Measurements from ENCODE around the gene SMCR8. TPM values are rescaled to one million over a fixed set of nuclear protein-coding genes. Genes with fewer than 3 reads are reported as not detected.
"Not testable (repeated sequence)": the region's sequence is repeated elsewhere in the genome, so short reads cannot be mapped to it uniquely, and the experiment has no call there.

SMCR8 gene
- total RNA-seq, 4 donors from 2014 or later = 16.7 to 25.5 (median 22.4) TPM

GRCh38 chr17:18327556-18327955, 12.5 kb downstream of the SMCR8 start:
- Histone ChIP-seq H3K4me3 (no peak overlapping the region), H3K27ac (no peak overlapping the region), H3K36me3 (peaks cover 99% of the 10 kb centered on the region), H3K27me3 (no peaks in the 10 kb centered on the region), H3K9me3 (no peaks in the 10 kb centered on the region), H3K4me1 (no peaks in the 10 kb centered on the region)
- DNase-seq (ENCODE audit: low spot score in 2 of 2) = no peak
- TF ChIP-seq EP300 (IDR thresholded peaks at IDR 0.05) (no peak), CTCF (IDR thresholded peaks at IDR 0.05) (no peak), POLR2A (IDR thresholded peaks at IDR 0.05) (no peak), POLR2AphosphoS5 (IDR thresholded peaks at IDR 0.05) (no peak)
- WGBS = 91% methylated on average over 10 of the region's 10 CpGs

- Histone ChIP-seq H3K9me3 (no peaks in the 10 kb centered on the region), H3K4me1 (no peaks in the 10 kb centered on the region), H3K4me3 (no peak overlapping the region), H3K27me3 (no peaks in the 10 kb centered on the region), H3K27ac (no peak overlapping the region), H3K36me3 (peaks cover 98% of the 10 kb centered on the region)
- no peak for DNase-seq (ENCODE audit: low spot score in 2 of 2)
- TF ChIP-seq POLR2AphosphoS5 (IDR thresholded peaks at IDR 0.05) (no peak), CTCF (IDR thresholded peaks at IDR 0.05) (no peak), POLR2A (IDR thresholded peaks at IDR 0.05) (no peak), EP300 (IDR thresholded peaks at IDR 0.05) (no peak)
- 87% methylated on average over 9 of the region's 9 CpGs for WGBS
Observed at GRCh38 chr17:18328643-18329204, 13.6 kb downstream of the SMCR8 start.

- Histone ChIP-seq H3K27ac (no peak overlapping the region), H3K9me3 (no peaks in the 10 kb centered on the region), H3K36me3 (peaks cover 98% of the 10 kb centered on the region), H3K4me1 (no peaks in the 10 kb centered on the region), H3K4me3 (no peak overlapping the region), H3K27me3 (no peaks in the 10 kb centered on the region)
- no peak for DNase-seq (ENCODE audit: low spot score in 2 of 2)
- no peak for TF ChIP-seq POLR2AphosphoS5 (IDR thresholded peaks at IDR 0.05)
- no peak for TF ChIP-seq EP300 (IDR thresholded peaks at IDR 0.05)
- no peak for TF ChIP-seq POLR2A (IDR thresholded peaks at IDR 0.05)
- TF ChIP-seq CTCF (IDR thresholded peaks at IDR 0.05) = no peak
- 87% methylated on average over 9 of the region's 9 CpGs for WGBS
Observed at GRCh38 chr17:18331879-18332278, 16.8 kb downstream of the SMCR8 start.

- DNase-seq (ENCODE audit: low spot score in 2 of 2) = no peak
- Histone ChIP-seq H3K36me3 (peaks cover 95% of the 10 kb centered on the region), H3K27me3 (no peaks in the 10 kb centered on the region), H3K27ac (no peak overlapping the region), H3K4me1 (no peaks in the 10 kb centered on the region), H3K4me3 (no peak overlapping the region), H3K9me3 (no peaks in the 10 kb centered on the region)
- WGBS = 68% methylated on average over 2 of the region's 4 CpGs
- TF ChIP-seq EP300 (IDR thresholded peaks at IDR 0.05) (no peak), CTCF (IDR thresholded peaks at IDR 0.05) (no peak), POLR2A (IDR thresholded peaks at IDR 0.05) (no peak), POLR2AphosphoS5 (IDR thresholded peaks at IDR 0.05) (no peak)
Observed at GRCh38 chr17:18332909-18333489, 17.9 kb downstream of the SMCR8 start.

- not testable (repeated sequence) for H3K4me1 ChIP-seq; DNase-seq (ENCODE audit: low spot score in 2 of 2); H3K27me3 ChIP-seq; H3K9me3 ChIP-seq; H3K27ac ChIP-seq; H3K4me3 ChIP-seq
- 99% methylated on average over 9 of the region's 25 CpGs for WGBS
- peaks cover 85% of the 10 kb centered on the region for H3K36me3 ChIP-seq
Observed at GRCh38 chr17:18338158-18338557, 23.1 kb downstream of the SMCR8 start.

- DNase-seq (ENCODE audit: low spot score in 2 of 2) = no peak
- H3K36me3 ChIP-seq = peaks cover 72% of the 10 kb centered on the region
- H3K27me3 ChIP-seq = no peaks in the 10 kb centered on the region
- H3K4me1 ChIP-seq = no peaks in the 10 kb centered on the region
- WGBS = 99% methylated on average over 12 of the region's 13 CpGs
- TF ChIP-seq CTCF (IDR thresholded peaks at IDR 0.05) (no peak), EP300 (IDR thresholded peaks at IDR 0.05) (no peak), POLR2A (IDR thresholded peaks at IDR 0.05) (no peak), POLR2AphosphoS5 (IDR thresholded peaks at IDR 0.05) (no peak)
- H3K4me3 ChIP-seq = no peak overlapping the region
- no peak overlapping the region for H3K27ac ChIP-seq
- H3K9me3 ChIP-seq = no peaks in the 10 kb centered on the region
Observed at GRCh38 chr17:18339933-18340332, 24.8 kb downstream of the SMCR8 start.
